ENCODE data around the gene ANXA6.

ANXA6 gene

DNA sequence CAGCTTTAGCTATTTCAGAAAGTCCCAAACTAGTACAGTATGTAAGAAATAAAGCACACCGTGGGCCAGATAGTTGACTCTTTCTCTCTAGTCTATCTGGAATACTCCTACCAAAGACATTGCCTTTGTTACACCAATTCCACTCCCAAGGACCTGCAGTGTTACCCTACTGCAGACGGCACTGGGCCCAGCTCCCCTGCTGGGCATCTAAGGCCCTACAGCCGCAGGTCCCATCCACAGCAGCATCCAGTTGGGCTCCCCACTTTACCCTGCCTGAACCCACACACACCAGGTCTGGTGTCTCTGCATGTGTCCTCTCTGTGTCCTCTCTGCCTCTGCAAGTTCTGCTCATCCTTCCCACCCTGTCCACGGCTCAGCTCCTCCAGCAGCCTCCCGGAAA is 99.3 kb downstream of the ANXA6 start:
- TF ChIP-seq, protein P1, sequence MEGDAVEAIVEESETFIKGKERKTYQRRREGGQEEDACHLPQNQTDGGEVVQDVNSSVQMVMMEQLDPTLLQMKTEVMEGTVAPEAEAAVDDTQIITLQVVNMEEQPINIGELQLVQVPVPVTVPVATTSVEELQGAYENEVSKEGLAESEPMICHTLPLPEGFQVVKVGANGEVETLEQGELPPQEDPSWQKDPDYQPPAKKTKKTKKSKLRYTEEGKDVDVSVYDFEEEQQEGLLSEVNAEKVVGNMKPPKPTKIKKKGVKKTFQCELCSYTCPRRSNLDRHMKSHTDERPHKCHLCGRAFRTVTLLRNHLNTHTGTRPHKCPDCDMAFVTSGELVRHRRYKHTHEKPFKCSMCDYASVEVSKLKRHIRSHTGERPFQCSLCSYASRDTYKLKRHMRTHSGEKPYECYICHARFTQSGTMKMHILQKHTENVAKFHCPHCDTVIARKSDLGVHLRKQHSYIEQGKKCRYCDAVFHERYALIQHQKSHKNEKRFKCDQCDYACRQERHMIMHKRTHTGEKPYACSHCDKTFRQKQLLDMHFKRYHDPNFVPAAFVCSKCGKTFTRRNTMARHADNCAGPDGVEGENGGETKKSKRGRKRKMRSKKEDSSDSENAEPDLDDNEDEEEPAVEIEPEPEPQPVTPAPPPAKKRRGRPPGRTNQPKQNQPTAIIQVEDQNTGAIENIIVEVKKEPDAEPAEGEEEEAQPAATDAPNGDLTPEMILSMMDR (IDR thresholded peaks at IDR 0.05; ENCODE audit: insufficient read depth, low read length, poor library complexity, severe bottlenecking) = no peak

DNA sequence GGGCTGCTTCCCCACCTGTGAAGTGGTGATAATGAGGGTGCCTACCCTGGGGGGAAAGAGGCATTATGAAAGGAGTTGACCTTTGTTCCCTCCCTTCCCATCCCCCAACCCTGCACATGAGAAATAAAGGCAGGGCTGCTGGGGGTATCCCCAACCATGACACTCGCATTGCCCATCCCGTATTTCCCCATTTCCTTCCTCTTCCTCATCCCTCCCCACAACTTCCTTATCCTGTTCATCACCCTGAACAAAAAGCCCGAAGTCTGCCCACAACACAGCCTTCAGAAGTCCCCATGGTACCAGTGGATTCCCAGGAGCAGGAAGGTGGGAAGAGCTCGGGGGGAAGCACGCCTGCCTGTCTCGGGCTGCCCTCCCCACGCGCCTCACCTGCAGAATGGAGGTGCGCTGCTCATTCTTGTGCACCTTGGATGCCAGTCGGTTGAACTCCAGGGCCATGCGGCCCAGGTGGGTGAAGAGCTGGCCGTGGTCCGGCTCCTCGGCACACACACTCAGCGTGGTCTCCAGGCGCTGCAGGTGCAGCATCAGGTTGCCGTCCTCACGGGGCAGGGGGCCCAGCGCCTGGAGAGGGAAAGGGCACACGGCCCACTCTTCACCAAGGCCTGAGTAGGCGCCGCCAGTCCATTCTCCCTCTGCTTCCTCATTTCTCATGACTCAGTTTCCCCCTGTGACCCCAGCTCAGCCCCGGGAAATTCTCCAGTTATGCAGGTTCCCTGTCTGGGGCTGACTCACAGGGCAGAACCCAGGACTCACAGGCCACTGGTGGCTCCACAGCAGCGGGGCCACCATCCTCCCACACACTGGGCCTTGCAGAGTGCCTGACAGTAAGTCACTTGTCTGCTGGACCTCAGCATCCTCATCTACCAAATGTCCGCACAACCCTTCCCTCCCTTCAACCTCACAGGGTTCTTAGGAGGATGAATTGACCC is 100.9 kb downstream of the ANXA6 start:
- H3K27me3 ChIP-seq (replicated peaks; ENCODE audit: control insufficient read depth, insufficient read depth, low read length) = no peaks in the 10 kb centered on the region
- TF ChIP-seq, protein P1 (IDR thresholded peaks at IDR 0.05; ENCODE audit: insufficient read depth, low read length, poor library complexity, severe bottlenecking) = no peak
- H3K4me3 ChIP-seq (replicated peaks; ENCODE audit: low read depth, low read length) = no peak overlapping the region

More for the DNA sequence above, 99.3 kb downstream of the ANXA6 start:
- Histone ChIP-seq H3K27me3 (replicated peaks; ENCODE audit: control insufficient read depth, insufficient read depth, low read length) (no peaks in the 10 kb centered on the region), H3K36me3 (ENCODE audit: control insufficient read depth, insufficient read depth, low read length) (peaks cover 57% of the 10 kb centered on the region), H3K4me3 (replicated peaks; ENCODE audit: low read depth, low read length) (no peak overlapping the region)
- no peak for DNase-seq (ENCODE audit: extremely low read depth, insufficient read length)

DNA sequence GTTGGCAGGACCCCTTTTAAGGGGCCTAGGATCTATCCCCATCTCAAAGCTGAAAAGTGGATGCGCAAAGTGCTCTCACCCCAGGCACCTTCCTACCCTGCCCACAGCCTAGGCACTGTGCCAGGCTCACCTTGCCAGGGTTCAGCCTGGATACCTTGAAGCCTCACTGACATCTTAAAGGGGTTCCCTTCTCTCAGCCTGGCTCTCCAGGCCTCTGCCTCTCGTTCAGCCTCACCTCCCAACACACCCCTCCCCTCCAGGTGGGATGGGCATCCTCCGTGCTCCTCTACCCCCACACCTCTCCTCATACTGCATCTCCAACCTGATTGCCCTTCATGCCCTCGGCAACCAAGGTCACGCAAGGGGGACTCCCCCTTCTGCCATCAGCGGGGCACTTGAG is 102.2 kb downstream of the ANXA6 start:
- no peaks in the 10 kb centered on the region for H3K27me3 ChIP-seq (replicated peaks; ENCODE audit: control insufficient read depth, insufficient read depth, low read length)
- no peak for DNase-seq (ENCODE audit: extremely low read depth, insufficient read length)
- TF ChIP-seq, protein P1 (IDR thresholded peaks at IDR 0.05; ENCODE audit: insufficient read depth, low read length, poor library complexity, severe bottlenecking) = no peak
- peaks cover 63% of the 10 kb centered on the region for H3K36me3 ChIP-seq (ENCODE audit: control insufficient read depth, insufficient read depth, low read length)
- no peak overlapping the region for H3K4me3 ChIP-seq (replicated peaks; ENCODE audit: low read depth, low read length)

More for the DNA sequence above, 100.9 kb downstream of the ANXA6 start:
- no peak for DNase-seq (ENCODE audit: extremely low read depth, insufficient read length)
- peaks cover 55% of the 10 kb centered on the region for H3K36me3 ChIP-seq (ENCODE audit: control insufficient read depth, insufficient read depth, low read length)

GRCh38 chr5:151054709-151055108 is 102.9 kb downstream of the ANXA6 start:
- TF ChIP-seq, protein P1 (IDR thresholded peaks at IDR 0.05; ENCODE audit: insufficient read depth, low read length, poor library complexity, severe bottlenecking) = no peak
- DNase-seq (ENCODE audit: extremely low read depth, insufficient read length) = no peak
- H3K4me3 ChIP-seq (replicated peaks; ENCODE audit: low read depth, low read length) = no peak overlapping the region
- no peaks in the 10 kb centered on the region for H3K27me3 ChIP-seq (replicated peaks; ENCODE audit: control insufficient read depth, insufficient read depth, low read length)
- peaks cover 65% of the 10 kb centered on the region for H3K36me3 ChIP-seq (ENCODE audit: control insufficient read depth, insufficient read depth, low read length)

DNA sequence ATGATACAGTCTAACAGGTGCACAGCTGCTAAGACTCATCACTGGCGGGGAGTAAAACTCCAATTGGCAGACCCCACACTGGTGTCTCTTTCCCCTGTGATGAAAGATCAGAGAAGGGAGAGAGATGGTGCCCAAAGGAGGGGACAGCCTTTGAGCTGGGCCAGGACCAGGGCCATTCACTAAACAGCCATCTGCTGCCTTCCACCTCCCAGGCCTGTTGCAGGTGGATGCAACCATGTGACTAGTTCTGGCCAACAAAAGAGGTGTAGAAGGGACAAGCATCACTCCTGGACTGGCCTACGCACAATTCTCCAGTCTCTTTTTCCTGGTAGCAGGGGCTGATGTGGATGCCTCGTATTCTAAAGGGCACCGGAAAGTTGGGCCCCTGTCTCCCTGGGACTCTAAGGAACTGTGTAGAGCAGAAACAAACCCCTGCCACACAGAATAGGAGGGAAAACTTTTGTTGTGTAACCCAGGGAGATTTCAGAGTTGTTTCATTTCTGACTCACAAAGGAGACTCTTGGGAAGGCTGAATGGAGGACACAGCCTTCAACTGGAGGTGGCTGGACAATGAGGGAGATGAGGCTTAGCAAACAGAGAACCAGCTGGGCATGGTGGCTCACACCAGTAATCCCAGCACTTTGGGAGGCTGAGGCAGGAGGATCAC is 103.7 kb downstream of the ANXA6 start:
- Histone ChIP-seq H3K36me3 (ENCODE audit: control insufficient read depth, insufficient read depth, low read length) (peaks cover 67% of the 10 kb centered on the region), H3K4me3 (replicated peaks; ENCODE audit: low read depth, low read length) (no peak overlapping the region), H3K27me3 (replicated peaks; ENCODE audit: control insufficient read depth, insufficient read depth, low read length) (no peaks in the 10 kb centered on the region)
- TF ChIP-seq, protein P1 (IDR thresholded peaks at IDR 0.05; ENCODE audit: insufficient read depth, low read length, poor library complexity, severe bottlenecking) = no peak
- DNase-seq (ENCODE audit: extremely low read depth, insufficient read length) = no peak
